Activated naive CD8-positive, alpha-beta T cell treated with anti-CD3 and anti-CD28 coated beads, Interleukin-2, amount 10 ng/mL, durations not matched to agents 7 days and 5 days (primary cell): ENCODE measurements around the gene SPATA9. TPM values are rescaled to one million over a fixed set of nuclear protein-coding genes. Genes with fewer than 3 reads are reported as not detected.
"Not testable (repeated sequence)": the region's sequence is repeated elsewhere in the genome, so short reads cannot be mapped to it uniquely, and the experiment has no call there.

Experiments used
- ATAC-seq: fragments of 150-1000 bp; cut with Tn5 transposase; one replicate; pipeline ENCODE4 v1.10.0; 2021; ENCODE audit warnings: low read depth, moderate library complexity
- POLR2A ChIA-PET: fragments of 350-600 bp; sonication (Branson Sonifier 250); formaldehyde crosslinking; loops from one replicate; lab custom pipeline; 2021; ENCODE audit warnings: antibody characterized with exemption; lab: Charles Lee
- DNase-seq: peaks from one replicate; pipeline ENCODE4 v3.0.0; 2021
- H3K27ac Mint-ChIP-seq: one replicate; pipeline ENCODE4 v1.8.0; 2022; ENCODE audit warnings: mild to moderate bottlenecking, mixed read lengths
- H3K27me3 Mint-ChIP-seq: one replicate; pipeline ENCODE4 v1.8.0; 2022; ENCODE audit warnings: mild to moderate bottlenecking, moderate library complexity, mixed read lengths
- H3K36me3 Mint-ChIP-seq: one replicate; pipeline ENCODE4 v1.8.0; 2021; ENCODE audit warnings: mild to moderate bottlenecking, mixed read lengths
- H3K4me1 Mint-ChIP-seq: one replicate; pipeline ENCODE4 v1.8.0; 2021; ENCODE audit warnings: mixed read lengths
- H3K4me3 Mint-ChIP-seq: one replicate; pipeline ENCODE4 v1.8.0; 2022; ENCODE audit warnings: mild to moderate bottlenecking, moderate library complexity, mixed read lengths
- H3K9me3 Mint-ChIP-seq: one replicate; pipeline ENCODE4 v1.8.0; 2021; ENCODE audit warnings: mixed read lengths
- total RNA-seq, 2 experiments: library from RNA; stranded (reverse); gene quantifications; one replicate each; pipeline ENCODE4 v1.2.3, GENCODE V29; 2021

The SPATA9 gene
- total RNA-seq, 2 experiments from 2014 or later = not detected

GRCh38 chr5:95711501-95712346 lies 28.9 kb upstream of the SPATA9 start:
- peaks cover 4% of the 10 kb centered on the region for H3K27me3 Mint-ChIP-seq
- DNase-seq (no peak), ATAC-seq (no peak)
- no peak overlapping the region for H3K4me3 Mint-ChIP-seq
- H3K27ac Mint-ChIP-seq = no peak overlapping the region
- POLR2A ChIA-PET = no interaction called here
- peaks cover 5% of the 10 kb centered on the region for H3K4me1 Mint-ChIP-seq
- peaks cover 4% of the 10 kb centered on the region for H3K36me3 Mint-ChIP-seq
- H3K9me3 Mint-ChIP-seq = peaks cover 2% of the 10 kb centered on the region

GRCh38 chr5:95710651-95711500 lies 28.1 kb upstream of the SPATA9 start:
- H3K27me3 Mint-ChIP-seq, H3K4me1 Mint-ChIP-seq, DNase-seq, H3K9me3 Mint-ChIP-seq, H3K36me3 Mint-ChIP-seq, H3K27ac Mint-ChIP-seq, ATAC-seq, H3K4me3 Mint-ChIP-seq, POLR2A ChIA-PET: not testable (repeated sequence)

GRCh38 chr5:95709967-95710650 lies 27.3 kb upstream of the SPATA9 start:
- Mint-ChIP-seq H3K27ac (no peak overlapping the region), H3K4me3 (no peak overlapping the region), H3K9me3 (peaks cover 2% of the 10 kb centered on the region), H3K4me1 (no peaks in the 10 kb centered on the region), H3K27me3 (peaks cover 4% of the 10 kb centered on the region), H3K36me3 (peaks cover 4% of the 10 kb centered on the region)
- DNase-seq (no peak), ATAC-seq (no peak)
- POLR2A ChIA-PET = no interaction called here

GRCh38 chr5:95708876-95709275 lies 26.1 kb upstream of the SPATA9 start:
- H3K36me3 Mint-ChIP-seq = no peaks in the 10 kb centered on the region
- H3K4me1 Mint-ChIP-seq = no peaks in the 10 kb centered on the region
- no peaks in the 10 kb centered on the region for H3K27me3 Mint-ChIP-seq
- H3K4me3 Mint-ChIP-seq = no peak overlapping the region
- ATAC-seq (no peak), DNase-seq (no peak)
- no peak overlapping the region for H3K27ac Mint-ChIP-seq
- H3K9me3 Mint-ChIP-seq = no peaks in the 10 kb centered on the region
- POLR2A ChIA-PET = no interaction called here

GRCh38 chr5:95707534-95708188 lies 24.9 kb upstream of the SPATA9 start:
- ATAC-seq, H3K9me3 Mint-ChIP-seq, H3K27me3 Mint-ChIP-seq, H3K27ac Mint-ChIP-seq, H3K36me3 Mint-ChIP-seq, H3K4me1 Mint-ChIP-seq, H3K4me3 Mint-ChIP-seq, POLR2A ChIA-PET, DNase-seq: not testable (repeated sequence)

GRCh38 chr5:95707055-95707454 lies 24.3 kb upstream of the SPATA9 start:
- Mint-ChIP-seq H3K36me3 (no peaks in the 10 kb centered on the region), H3K4me3 (no peak overlapping the region), H3K9me3 (no peaks in the 10 kb centered on the region), H3K4me1 (no peaks in the 10 kb centered on the region), H3K27ac (no peak overlapping the region), H3K27me3 (peaks cover 6% of the 10 kb centered on the region)
- no peak for DNase-seq
- ATAC-seq = no peak
- POLR2A ChIA-PET = no interaction called here

- ATAC-seq, DNase-seq, H3K4me3 Mint-ChIP-seq, H3K9me3 Mint-ChIP-seq, H3K36me3 Mint-ChIP-seq, POLR2A ChIA-PET, H3K4me1 Mint-ChIP-seq, H3K27ac Mint-ChIP-seq: not testable (repeated sequence)
- H3K27me3 Mint-ChIP-seq = peaks cover 12% of the 10 kb centered on the region
Observed at GRCh38 chr5:95706196-95706595, 23.4 kb upstream of the SPATA9 start.

- Mint-ChIP-seq H3K4me3 (no peak overlapping the region), H3K4me1 (no peaks in the 10 kb centered on the region), H3K27me3 (peaks cover 17% of the 10 kb centered on the region), H3K9me3 (no peaks in the 10 kb centered on the region), H3K27ac (no peak overlapping the region), H3K36me3 (no peaks in the 10 kb centered on the region)
- POLR2A ChIA-PET = no interaction called here
- ATAC-seq (no peak), DNase-seq (no peak)
Observed at GRCh38 chr5:95704150-95704549, 21.4 kb upstream of the SPATA9 start.

GRCh38 chr5:95701074-95701473 lies 18.3 kb upstream of the SPATA9 start:
- Mint-ChIP-seq H3K36me3 (no peaks in the 10 kb centered on the region), H3K4me1 (no peaks in the 10 kb centered on the region), H3K27ac (no peak overlapping the region), H3K4me3 (no peak overlapping the region), H3K9me3 (no peaks in the 10 kb centered on the region), H3K27me3 (peaks cover 30% of the 10 kb centered on the region)
- ATAC-seq = no peak
- DNase-seq = no peak
- POLR2A ChIA-PET = no interaction called here

GRCh38 chr5:95699337-95699736 lies 16.5 kb upstream of the SPATA9 start:
- H3K36me3 Mint-ChIP-seq = no peaks in the 10 kb centered on the region

GRCh38 chr5:95697781-95698681 lies 15.2 kb upstream of the SPATA9 start:
- DNase-seq (no peak), ATAC-seq (no peak)
- Mint-ChIP-seq H3K4me1 (no peaks in the 10 kb centered on the region), H3K27me3 (peaks cover 28% of the 10 kb centered on the region), H3K9me3 (no peaks in the 10 kb centered on the region), H3K4me3 (no peak overlapping the region), H3K36me3 (no peaks in the 10 kb centered on the region), H3K27ac (no peak overlapping the region)
- POLR2A ChIA-PET = no interaction called here

More at GRCh38 chr5:95699337-95699736, 16.5 kb upstream of the SPATA9 start:
- Mint-ChIP-seq H3K4me1 (no peaks in the 10 kb centered on the region), H3K27me3 (peaks cover 30% of the 10 kb centered on the region), H3K27ac (no peak overlapping the region), H3K9me3 (no peaks in the 10 kb centered on the region), H3K4me3 (no peak overlapping the region)
- POLR2A ChIA-PET = no interaction called here
- DNase-seq (no peak), ATAC-seq (no peak)

GRCh38 chr5:95690333-95690732 lies 7.5 kb upstream of the SPATA9 start:
- H3K27ac Mint-ChIP-seq = no peak overlapping the region
- POLR2A ChIA-PET = no interaction called here
- ATAC-seq = no peak
- H3K4me3 Mint-ChIP-seq = no peak overlapping the region
- H3K9me3 Mint-ChIP-seq = peaks cover 2% of the 10 kb centered on the region
- H3K4me1 Mint-ChIP-seq = no peaks in the 10 kb centered on the region
- no peak for DNase-seq
- no peaks in the 10 kb centered on the region for H3K36me3 Mint-ChIP-seq
- H3K27me3 Mint-ChIP-seq = peaks cover 8% of the 10 kb centered on the region
